ENCODE data around the gene MAPK9. TPM values are rescaled to one million over a fixed set of nuclear protein-coding genes. Genes with fewer than 3 reads are reported as not detected.
"Not testable (repeated sequence)": the region's sequence is repeated elsewhere in the genome, so short reads cannot be mapped to it uniquely, and the experiment has no call there.

The MAPK9 gene
- total RNA-seq, 1 donor from 2014 or later, result 37.5 TPM

- no peak for DNase-seq (ENCODE audit: low spot score)
- intact Hi-C loops (cut with DNase I), result no loop called here
Measured at GRCh38 chr5:180210961-180211760, 80.7 kb downstream of the MAPK9 start.

- DNase-seq (ENCODE audit: low spot score), result not testable (repeated sequence)
Measured at GRCh38 chr5:180210077-180210476, 81.8 kb downstream of the MAPK9 start.

GRCh38 chr5:180209137-180209581 is 82.7 kb downstream of the MAPK9 start, which contains the start of gene RASGEF1C:
RASGEF1C (minus strand) TSS chr5:180209211; CDS start chr5:180138052, 71,159 bp downstream.
- DNase-seq (ENCODE audit: low spot score), result no peak
- intact Hi-C loops (cut with DNase I), result loop anchor here (5.0 kb wide), 1 partner anchor 82 kb away; no protein-coding TSS in a partner anchor

More at GRCh38 chr5:180210077-180210476, 81.8 kb downstream of the MAPK9 start:
- intact Hi-C loops (cut with DNase I), result not testable (repeated sequence)

GRCh38 chr5:180208435-180209081 is 83.3 kb downstream of the MAPK9 start:
- intact Hi-C loops (cut with DNase I), result loop anchor here (5.0 kb wide), 1 partner anchor 81 kb away; no protein-coding TSS in a partner anchor
- no peak for DNase-seq (ENCODE audit: low spot score)

- intact Hi-C loops (cut with DNase I), result loop anchor here (5.0 kb wide), 1 partner anchor 81 kb away; no protein-coding TSS in a partner anchor
- no peak for DNase-seq (ENCODE audit: low spot score)
Measured at GRCh38 chr5:180208038-180208434, 83.8 kb downstream of the MAPK9 start.

GRCh38 chr5:180207593-180207992 is 84.3 kb downstream of the MAPK9 start:
- intact Hi-C loops (cut with DNase I), result loop anchor here (5.0 kb wide), 1 partner anchor 80 kb away; no protein-coding TSS in a partner anchor
- no peak for DNase-seq (ENCODE audit: low spot score)

GRCh38 chr5:180206993-180207392 is 84.9 kb downstream of the MAPK9 start:
- DNase-seq (ENCODE audit: low spot score), result no peak
- intact Hi-C loops (cut with DNase I), result loop anchor here (5.0 kb wide), 1 partner anchor 80 kb away; no protein-coding TSS in a partner anchor

- intact Hi-C loops (cut with DNase I), result loop anchor here (5.0 kb wide), 1 partner anchor 79 kb away; no protein-coding TSS in a partner anchor
- no peak for DNase-seq (ENCODE audit: low spot score)
Measured at GRCh38 chr5:180205916-180206315, 86.0 kb downstream of the MAPK9 start.

GRCh38 chr5:180204276-180204819 is 87.5 kb downstream of the MAPK9 start:
- intact Hi-C loops (cut with DNase I), result no loop called here
- DNase-seq (ENCODE audit: low spot score), result no peak

- intact Hi-C loops (cut with DNase I), result no loop called here
- no peak for DNase-seq (ENCODE audit: low spot score)
Measured at GRCh38 chr5:180202939-180203573, 88.8 kb downstream of the MAPK9 start.

GRCh38 chr5:180201051-180201987 is 90.6 kb downstream of the MAPK9 start:
- no peak for DNase-seq (ENCODE audit: low spot score)
- intact Hi-C loops (cut with DNase I), result no loop called here

GRCh38 chr5:180199390-180199789 is 92.5 kb downstream of the MAPK9 start:
- no peak for DNase-seq (ENCODE audit: low spot score)
- intact Hi-C loops (cut with DNase I), result no loop called here

GRCh38 chr5:180198208-180198607 is 93.7 kb downstream of the MAPK9 start:
- intact Hi-C loops (cut with DNase I), result no loop called here
- no peak for DNase-seq (ENCODE audit: low spot score)

- intact Hi-C loops (cut with DNase I), result no loop called here
- DNase-seq (ENCODE audit: low spot score), result no peak
Measured at GRCh38 chr5:180197016-180197702, 94.7 kb downstream of the MAPK9 start.

- DNase-seq (ENCODE audit: low spot score), result no peak
- intact Hi-C loops (cut with DNase I), result no loop called here
Measured at GRCh38 chr5:180194410-180195345, 97.2 kb downstream of the MAPK9 start.

- no peak for DNase-seq (ENCODE audit: low spot score)
- intact Hi-C loops (cut with DNase I), result no loop called here
Measured at GRCh38 chr5:180193749-180194375, 98.0 kb downstream of the MAPK9 start.

Data from cardiac septum (tissue), 1 donor.